ENCODE data around the gene SP4.

Gene SP4

DNA sequence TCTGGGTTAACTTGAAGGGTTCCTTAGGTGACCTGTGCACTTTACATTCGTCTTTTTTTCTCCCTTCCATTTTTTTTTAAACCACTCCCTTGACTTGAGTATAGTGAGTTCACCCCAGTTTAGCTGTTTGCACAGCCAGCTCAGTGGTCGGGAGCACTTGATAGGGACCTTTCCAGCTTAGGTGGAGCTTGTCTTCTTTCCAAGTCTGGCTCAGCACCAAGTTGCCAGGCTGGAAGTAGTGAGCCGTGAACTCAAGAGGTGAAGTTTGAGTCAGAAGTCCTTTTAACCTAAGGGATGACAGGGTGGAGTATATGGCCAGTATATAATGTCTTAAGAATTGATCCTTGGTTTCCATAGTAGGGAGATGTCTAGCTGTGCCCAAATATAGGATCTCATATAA is 122.2 kb downstream of the SP4 start:
- TF ChIP-seq, protein P1, sequence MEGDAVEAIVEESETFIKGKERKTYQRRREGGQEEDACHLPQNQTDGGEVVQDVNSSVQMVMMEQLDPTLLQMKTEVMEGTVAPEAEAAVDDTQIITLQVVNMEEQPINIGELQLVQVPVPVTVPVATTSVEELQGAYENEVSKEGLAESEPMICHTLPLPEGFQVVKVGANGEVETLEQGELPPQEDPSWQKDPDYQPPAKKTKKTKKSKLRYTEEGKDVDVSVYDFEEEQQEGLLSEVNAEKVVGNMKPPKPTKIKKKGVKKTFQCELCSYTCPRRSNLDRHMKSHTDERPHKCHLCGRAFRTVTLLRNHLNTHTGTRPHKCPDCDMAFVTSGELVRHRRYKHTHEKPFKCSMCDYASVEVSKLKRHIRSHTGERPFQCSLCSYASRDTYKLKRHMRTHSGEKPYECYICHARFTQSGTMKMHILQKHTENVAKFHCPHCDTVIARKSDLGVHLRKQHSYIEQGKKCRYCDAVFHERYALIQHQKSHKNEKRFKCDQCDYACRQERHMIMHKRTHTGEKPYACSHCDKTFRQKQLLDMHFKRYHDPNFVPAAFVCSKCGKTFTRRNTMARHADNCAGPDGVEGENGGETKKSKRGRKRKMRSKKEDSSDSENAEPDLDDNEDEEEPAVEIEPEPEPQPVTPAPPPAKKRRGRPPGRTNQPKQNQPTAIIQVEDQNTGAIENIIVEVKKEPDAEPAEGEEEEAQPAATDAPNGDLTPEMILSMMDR (IDR thresholded peaks at IDR 0.05; ENCODE audit: borderline replicate concordance, extremely low read depth, low read length, poor library complexity, severe bottlenecking): no peak
- TF ChIP-seq EZH2 (IDR thresholded peaks at IDR 0.05; ENCODE audit: borderline replicate concordance, low read depth, low read length, severe bottlenecking): no peak
- H3K4me2 ChIP-seq (ENCODE audit: insufficient read depth, low read length): no peak overlapping the region
- H3K4me1 ChIP-seq (ENCODE audit: insufficient read depth, low read length): no peaks in the 10 kb centered on the region
- H3K36me3 ChIP-seq (ENCODE audit: insufficient read depth, low read length): no peaks in the 10 kb centered on the region
- H3K4me3 ChIP-seq (ENCODE audit: low read depth in 1 of 2, low read length in 2 of 2): no peak overlapping the region
- no peak overlapping the region for H2AFZ ChIP-seq (ENCODE audit: low read depth, low read length)
- ATAC-seq (ENCODE audit: insufficient read depth, low read depth): no peak
- no peak for DNase-seq
- H3K27me3 ChIP-seq (ENCODE audit: insufficient read depth, low read length, poor library complexity): peaks cover 7% of the 10 kb centered on the region
- no peaks in the 10 kb centered on the region for H4K20me1 ChIP-seq (ENCODE audit: insufficient read depth, low read length)
- no peaks in the 10 kb centered on the region for H3K9me3 ChIP-seq (ENCODE audit: insufficient read depth, low read length, severe bottlenecking)
- no peaks in the 10 kb centered on the region for H3K79me2 ChIP-seq (ENCODE audit: insufficient read depth, low read length)
- no peak overlapping the region for H3K27ac ChIP-seq (ENCODE audit: low read length)
- no peak overlapping the region for H3K9ac ChIP-seq (ENCODE audit: low read depth, low read length)

DNA sequence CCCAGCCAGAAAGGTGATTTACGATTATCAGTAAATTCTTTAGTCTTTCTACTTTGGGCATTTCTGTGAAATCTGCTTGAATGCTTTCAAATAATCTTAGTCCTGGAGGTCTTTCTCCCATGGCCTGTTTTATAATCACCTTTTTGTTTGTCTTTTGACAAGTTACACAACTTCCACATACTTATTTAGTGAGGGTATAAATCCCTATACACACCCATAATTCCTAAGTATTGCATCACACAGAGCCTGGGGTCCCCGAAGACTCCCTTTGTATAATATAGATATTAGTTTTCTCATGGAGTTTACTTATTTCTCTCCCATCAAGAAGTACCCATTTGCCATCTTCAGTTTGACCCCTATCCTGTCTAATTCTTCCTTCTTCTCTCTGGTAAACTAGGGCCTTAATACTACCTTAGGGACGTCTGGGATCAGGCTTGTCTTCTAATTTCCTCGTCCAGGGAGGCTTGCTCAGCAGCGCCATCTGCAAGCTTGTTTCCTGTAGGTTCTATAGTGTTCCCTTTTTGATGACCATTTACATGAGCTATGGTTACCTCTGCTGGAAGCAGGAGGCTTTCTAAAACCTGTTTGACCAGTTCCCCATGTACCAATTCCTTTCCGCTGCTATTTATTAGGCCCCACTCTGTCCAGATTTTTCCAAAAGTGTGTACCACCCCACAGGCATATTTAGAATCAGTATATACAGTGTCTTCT is 123.1 kb downstream of the SP4 start:
- no peak for ATAC-seq (ENCODE audit: insufficient read depth, low read depth)
- Histone ChIP-seq H3K4me3 (ENCODE audit: low read depth in 1 of 2, low read length in 2 of 2) (no peak overlapping the region), H3K9me3 (ENCODE audit: insufficient read depth, low read length, severe bottlenecking) (no peaks in the 10 kb centered on the region), H3K79me2 (ENCODE audit: insufficient read depth, low read length) (no peaks in the 10 kb centered on the region), H3K36me3 (ENCODE audit: insufficient read depth, low read length) (no peaks in the 10 kb centered on the region), H4K20me1 (ENCODE audit: insufficient read depth, low read length) (no peaks in the 10 kb centered on the region), H3K27ac (ENCODE audit: low read length) (no peak overlapping the region), H3K27me3 (ENCODE audit: insufficient read depth, low read length, poor library complexity) (peaks cover 2% of the 10 kb centered on the region), H3K9ac (ENCODE audit: low read depth, low read length) (no peak overlapping the region), H2AFZ (ENCODE audit: low read depth, low read length) (no peak overlapping the region), H3K4me2 (ENCODE audit: insufficient read depth, low read length) (no peak overlapping the region), H3K4me1 (ENCODE audit: insufficient read depth, low read length) (no peaks in the 10 kb centered on the region)
- TF ChIP-seq, protein P1 (IDR thresholded peaks at IDR 0.05; ENCODE audit: borderline replicate concordance, extremely low read depth, low read length, poor library complexity, severe bottlenecking): no peak
- no peak for TF ChIP-seq EZH2 (IDR thresholded peaks at IDR 0.05; ENCODE audit: borderline replicate concordance, low read depth, low read length, severe bottlenecking)
- DNase-seq: no peak

GRCh38 chr7:21562385-21562784 is 134.5 kb downstream of the SP4 start:
- DNase-seq: no peak
- Histone ChIP-seq H3K9ac (ENCODE audit: low read depth, low read length) (no peak overlapping the region), H4K20me1 (ENCODE audit: insufficient read depth, low read length) (no peaks in the 10 kb centered on the region), H3K79me2 (ENCODE audit: insufficient read depth, low read length) (no peaks in the 10 kb centered on the region), H3K4me3 (ENCODE audit: low read depth in 1 of 2, low read length in 2 of 2) (no peak overlapping the region), H3K27ac (ENCODE audit: low read length) (no peak overlapping the region), H3K27me3 (ENCODE audit: insufficient read depth, low read length, poor library complexity) (no peaks in the 10 kb centered on the region), H3K36me3 (ENCODE audit: insufficient read depth, low read length) (no peaks in the 10 kb centered on the region), H3K4me1 (ENCODE audit: insufficient read depth, low read length) (no peaks in the 10 kb centered on the region), H2AFZ (ENCODE audit: low read depth, low read length) (no peak overlapping the region), H3K9me3 (ENCODE audit: insufficient read depth, low read length, severe bottlenecking) (no peaks in the 10 kb centered on the region), H3K4me2 (ENCODE audit: insufficient read depth, low read length) (no peak overlapping the region)
- ATAC-seq (ENCODE audit: insufficient read depth, low read depth): no peak
- no peak for TF ChIP-seq EZH2 (IDR thresholded peaks at IDR 0.05; ENCODE audit: borderline replicate concordance, low read depth, low read length, severe bottlenecking)
- TF ChIP-seq, protein P1 (IDR thresholded peaks at IDR 0.05; ENCODE audit: borderline replicate concordance, extremely low read depth, low read length, poor library complexity, severe bottlenecking): no peak

Data from DND-41 (cell line).